ENCODE data around the gene XRCC4. TPM values are rescaled to one million over a fixed set of nuclear protein-coding genes. Genes with fewer than 3 reads are reported as not detected.
"Not testable (repeated sequence)": the region's sequence is repeated elsewhere in the genome, so short reads cannot be mapped to it uniquely, and the experiment has no call there.

The XRCC4 gene
- total RNA-seq, 6 experiments from 2014 or later = 13.6 to 17.1 (median 14.4) TPM

DNA sequence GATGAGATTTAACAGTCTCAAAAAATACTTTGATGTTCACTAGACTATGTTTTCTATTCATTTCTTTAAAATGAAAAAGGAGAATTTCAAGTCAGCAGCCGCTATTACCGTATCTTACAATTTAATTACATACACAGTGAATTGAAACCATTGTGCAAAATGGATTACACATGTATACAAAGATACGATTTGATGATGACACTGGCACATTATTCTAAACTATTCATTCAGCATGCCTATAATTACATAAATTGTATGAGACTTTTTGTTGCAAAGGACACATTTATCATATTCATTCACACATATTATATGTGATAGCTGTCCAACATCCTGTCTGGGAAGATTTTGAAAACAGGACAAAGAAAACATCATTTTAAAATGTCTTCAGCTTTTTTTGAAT, 275.9 kb downstream of the XRCC4 start:
- TF ChIP-seq, protein P1, sequence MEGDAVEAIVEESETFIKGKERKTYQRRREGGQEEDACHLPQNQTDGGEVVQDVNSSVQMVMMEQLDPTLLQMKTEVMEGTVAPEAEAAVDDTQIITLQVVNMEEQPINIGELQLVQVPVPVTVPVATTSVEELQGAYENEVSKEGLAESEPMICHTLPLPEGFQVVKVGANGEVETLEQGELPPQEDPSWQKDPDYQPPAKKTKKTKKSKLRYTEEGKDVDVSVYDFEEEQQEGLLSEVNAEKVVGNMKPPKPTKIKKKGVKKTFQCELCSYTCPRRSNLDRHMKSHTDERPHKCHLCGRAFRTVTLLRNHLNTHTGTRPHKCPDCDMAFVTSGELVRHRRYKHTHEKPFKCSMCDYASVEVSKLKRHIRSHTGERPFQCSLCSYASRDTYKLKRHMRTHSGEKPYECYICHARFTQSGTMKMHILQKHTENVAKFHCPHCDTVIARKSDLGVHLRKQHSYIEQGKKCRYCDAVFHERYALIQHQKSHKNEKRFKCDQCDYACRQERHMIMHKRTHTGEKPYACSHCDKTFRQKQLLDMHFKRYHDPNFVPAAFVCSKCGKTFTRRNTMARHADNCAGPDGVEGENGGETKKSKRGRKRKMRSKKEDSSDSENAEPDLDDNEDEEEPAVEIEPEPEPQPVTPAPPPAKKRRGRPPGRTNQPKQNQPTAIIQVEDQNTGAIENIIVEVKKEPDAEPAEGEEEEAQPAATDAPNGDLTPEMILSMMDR (IDR thresholded peaks at IDR 0.05) = no peak
- peaks cover 1% of the 10 kb centered on the region; the same call in 1 of the 2 replicates for H3K27me3 Mint-ChIP-seq (ENCODE audit: insufficient read depth)
- H3K9me3 Mint-ChIP-seq = peaks cover 18% of the 10 kb centered on the region
- H3K4me3 Mint-ChIP-seq = no peak overlapping the region
- no peak for DNase-seq
- H3K4me1 Mint-ChIP-seq (ENCODE audit: low read depth) = no peaks in the 10 kb centered on the region
- H3K27ac Mint-ChIP-seq = no peak overlapping the region
- peaks cover 22% of the 10 kb centered on the region for H3K36me3 Mint-ChIP-seq (ENCODE audit: low read depth)

DNA sequence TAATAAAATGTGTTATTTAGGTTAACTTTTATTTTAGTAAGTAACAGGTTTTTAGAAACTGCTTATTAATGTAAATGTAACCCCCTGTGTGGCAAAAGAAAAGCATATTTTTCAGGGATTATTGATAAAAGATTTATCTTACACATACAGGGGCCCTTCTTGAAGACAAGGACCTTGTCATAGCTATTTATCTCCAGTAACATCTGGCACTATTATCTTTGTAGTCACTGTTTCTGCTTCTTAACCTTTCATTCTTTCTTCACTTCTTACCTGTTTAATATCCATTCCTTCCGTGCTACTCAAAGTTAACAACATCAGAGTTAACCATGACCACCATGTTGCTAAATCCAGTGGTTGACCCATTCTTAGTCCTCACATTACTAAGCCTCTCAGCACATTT, 276.4 kb downstream of the XRCC4 start:
- TF ChIP-seq, protein P1 (IDR thresholded peaks at IDR 0.05) = no peak
- peaks cover 16% of the 10 kb centered on the region for H3K36me3 Mint-ChIP-seq (ENCODE audit: low read depth)
- H3K27me3 Mint-ChIP-seq (ENCODE audit: insufficient read depth) = peaks cover 1% of the 10 kb centered on the region; the same call in 1 of the 2 replicates
- no peak overlapping the region for H3K27ac Mint-ChIP-seq
- DNase-seq = no peak
- H3K4me1 Mint-ChIP-seq (ENCODE audit: low read depth) = no peaks in the 10 kb centered on the region
- H3K4me3 Mint-ChIP-seq = no peak overlapping the region
- peaks cover 12% of the 10 kb centered on the region for H3K9me3 Mint-ChIP-seq

DNA sequence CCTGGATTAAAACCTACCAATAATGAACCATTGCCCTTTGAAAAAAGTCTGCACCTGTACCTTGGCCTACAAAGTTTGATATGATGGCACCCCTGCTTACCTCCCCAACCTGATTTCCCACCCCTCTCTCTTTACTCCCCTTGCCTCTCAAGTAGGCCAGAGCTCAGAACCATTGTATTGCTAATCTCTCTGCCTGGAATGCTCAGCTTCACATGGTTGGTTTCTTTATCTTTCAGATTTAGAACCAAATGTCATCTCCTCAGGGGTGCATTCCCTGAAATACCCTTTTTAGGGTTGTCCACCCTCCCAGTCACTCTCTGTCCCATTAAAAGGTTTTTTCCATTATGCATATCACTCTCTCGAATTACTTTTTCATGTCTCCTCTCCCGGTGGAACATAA, 277.6 kb downstream of the XRCC4 start:
- Mint-ChIP-seq H3K4me1 (ENCODE audit: low read depth) (no peaks in the 10 kb centered on the region), H3K4me3 (no peak overlapping the region), H3K27ac (no peak overlapping the region), H3K36me3 (ENCODE audit: low read depth) (peaks cover 6% of the 10 kb centered on the region; the same call in 1 of the 2 replicates), H3K9me3 (peaks cover 4% of the 10 kb centered on the region; the same call in 1 of the 2 replicates), H3K27me3 (ENCODE audit: insufficient read depth) (peaks cover 1% of the 10 kb centered on the region; the same call in 1 of the 2 replicates)
- TF ChIP-seq, protein P1 (IDR thresholded peaks at IDR 0.05) = no peak
- DNase-seq = no peak

DNA sequence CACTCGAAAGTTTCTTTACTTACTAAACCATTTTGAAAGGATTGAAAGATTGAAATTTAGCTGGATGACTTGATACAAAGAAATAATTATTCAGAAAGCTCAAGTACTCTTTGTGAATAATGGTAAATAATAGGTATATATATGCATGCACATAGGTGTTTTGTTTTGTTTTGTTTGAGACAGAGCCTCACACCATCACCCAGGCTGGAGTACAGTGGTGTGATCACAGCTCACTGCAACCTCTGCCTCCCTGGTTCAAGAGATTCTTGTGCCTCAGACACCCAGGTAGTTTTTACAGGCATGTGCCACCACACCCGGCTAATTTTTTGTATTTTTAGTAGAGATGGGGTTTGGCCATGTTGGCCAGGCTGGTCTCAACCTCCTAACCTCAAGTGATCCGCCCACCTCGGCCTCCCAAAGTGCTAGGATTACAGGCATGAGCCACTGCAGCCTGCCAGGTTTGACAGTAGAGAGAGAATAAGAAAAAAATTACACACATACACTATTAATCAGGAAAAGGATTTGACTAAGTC, 278.2 kb downstream of the XRCC4 start:
- not testable (repeated sequence) for H3K27me3 Mint-ChIP-seq (ENCODE audit: insufficient read depth); H3K4me1 Mint-ChIP-seq (ENCODE audit: low read depth); DNase-seq; H3K36me3 Mint-ChIP-seq (ENCODE audit: low read depth); H3K9me3 Mint-ChIP-seq; H3K4me3 Mint-ChIP-seq; H3K27ac Mint-ChIP-seq

DNA sequence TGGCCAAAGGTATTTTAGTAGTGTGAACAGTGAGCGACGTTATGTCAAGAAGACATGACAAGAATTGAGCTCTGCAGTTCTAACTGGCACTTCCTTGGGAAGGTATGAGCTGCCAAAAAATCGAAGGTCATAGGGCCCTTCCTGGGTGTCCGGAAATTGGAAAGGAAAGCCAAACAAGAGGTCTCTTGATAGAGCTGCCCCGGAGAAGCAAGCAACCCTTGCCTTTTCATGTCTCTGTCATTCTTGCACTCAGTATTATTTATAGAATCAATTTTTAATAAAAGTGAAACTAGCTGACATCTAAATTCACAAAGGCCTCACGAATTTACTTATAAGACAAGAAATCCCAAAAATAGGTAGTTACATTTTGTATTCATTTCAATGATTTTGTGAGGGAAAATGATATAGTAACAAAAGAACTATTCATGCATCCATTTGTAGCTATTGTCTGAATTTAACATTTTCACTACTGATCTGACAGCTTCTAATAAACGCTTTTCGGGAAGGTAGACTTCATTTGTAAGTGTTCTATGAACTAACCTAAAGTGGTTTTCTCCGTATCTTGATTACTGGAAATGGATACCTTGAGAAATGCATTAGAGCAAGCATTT, 280.4 kb downstream of the XRCC4 start:
- Mint-ChIP-seq H3K4me3 (no peak overlapping the region), H3K4me1 (ENCODE audit: low read depth) (no peaks in the 10 kb centered on the region), H3K9me3 (no peaks in the 10 kb centered on the region), H3K36me3 (ENCODE audit: low read depth) (no peaks in the 10 kb centered on the region), H3K27me3 (ENCODE audit: insufficient read depth) (no peaks in the 10 kb centered on the region; the same call in 1 of the 2 replicates), H3K27ac (no peak overlapping the region)
- DNase-seq = no peak
- TF ChIP-seq, protein P1 (IDR thresholded peaks at IDR 0.05) = no peak

DNA sequence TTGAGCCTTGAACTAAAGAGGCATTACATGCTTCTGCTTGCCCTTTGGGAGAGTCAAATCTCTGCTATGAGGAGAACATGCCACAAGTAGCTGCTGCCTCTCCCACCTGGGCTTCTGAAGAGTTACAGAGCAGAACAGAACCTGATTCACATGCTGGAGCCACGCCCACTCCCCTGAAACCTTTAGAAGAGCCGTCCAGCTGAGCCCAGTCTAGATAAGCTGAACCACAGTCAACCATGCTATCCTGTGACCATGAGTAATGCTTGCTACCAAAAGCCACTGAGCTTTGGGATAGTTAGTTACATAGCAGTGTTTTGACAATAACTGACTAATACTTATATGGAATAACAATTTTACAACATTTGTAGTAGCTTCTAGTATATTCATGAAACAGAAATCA, 283.2 kb downstream of the XRCC4 start:
- TF ChIP-seq, protein P1 (IDR thresholded peaks at IDR 0.05) = no peak
- Mint-ChIP-seq H3K27ac (no peak overlapping the region), H3K27me3 (ENCODE audit: insufficient read depth) (no peaks in the 10 kb centered on the region; the same call in 1 of the 2 replicates), H3K36me3 (ENCODE audit: low read depth) (no peaks in the 10 kb centered on the region), H3K4me1 (ENCODE audit: low read depth) (no peaks in the 10 kb centered on the region), H3K9me3 (no peaks in the 10 kb centered on the region), H3K4me3 (no peak overlapping the region)
- DNase-seq = no peak

Measured in HFFc6 (cell line).